B cell (primary cell): ENCODE results near the gene ANKFY1.

Source experiments
- CTCF ChIP-seq: fragments of 200-600 bp; IDR thresholded peaks from one replicate; pipeline ENCODE4 v1.8.0; 2022; ENCODE audit warnings: antibody characterized with exemption, mild to moderate bottlenecking
- EZH2 ChIP-seq: IDR thresholded peaks from 2 replicates; pipeline ENCODE4 v1.6.1; 2012; ENCODE audit warnings: borderline replicate concordance, low read depth, mild to moderate bottlenecking, moderate library complexity, low read length; ENCODE audit not compliant: insufficient read depth, poor library complexity, severe bottlenecking

DNA sequence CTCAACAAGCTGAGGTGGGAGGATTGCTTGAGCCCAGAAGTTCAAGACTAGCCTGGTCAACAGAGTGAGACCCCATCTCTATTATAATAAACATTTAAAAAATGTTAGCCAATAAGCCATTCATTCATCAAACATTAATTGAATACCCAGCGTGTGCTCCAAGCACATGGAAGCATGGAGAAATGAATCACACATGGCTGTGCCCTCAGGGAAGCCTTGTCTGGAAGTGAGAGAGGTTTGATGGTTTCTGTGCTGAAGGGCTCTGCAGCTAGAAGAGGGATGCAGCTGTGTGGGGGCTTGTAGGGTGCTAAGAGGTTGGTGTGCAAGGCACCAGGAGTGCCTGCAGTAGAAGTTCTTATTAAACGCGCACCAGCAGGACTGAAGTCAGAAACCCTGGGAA lies 109.6 kb downstream of the ANKFY1 start:
- no peak for TF ChIP-seq CTCF
- TF ChIP-seq EZH2, result no peak
